Suppressor macrophage treated with lipopolysaccharide for 1 hour (primary cell): Measurements from ENCODE around the gene PODXL2.
A peak's percentile ranks its signal among the peaks of the same experiment; 100 is the strongest.
"Not testable (repeated sequence)": the region's sequence is repeated elsewhere in the genome, so short reads cannot be mapped to it uniquely, and the experiment has no call there.

Source experiments
- DNase-seq, 3 donors: peaks; one replicate each; pipeline ENCODE4 v3.0.0-alpha.2; 2020 to 2022

Gene PODXL2

GRCh38 chr3:127692501-127693335, 63.7 kb downstream of the PODXL2 start:
- DNase-seq = no peak

GRCh38 chr3:127693336-127693843, 64.4 kb downstream of the PODXL2 start:
- no peak for DNase-seq

GRCh38 chr3:127694467-127695215, 65.7 kb downstream of the PODXL2 start:
- DNase-seq = peak; percentile 28 to 48 (median 39)

- DNase-seq = peak; percentile 59 to 61 (median 61)
Observed at GRCh38 chr3:127697551-127698240, 68.7 kb downstream of the PODXL2 start.

- no peak for DNase-seq
Observed at GRCh38 chr3:127698286-127698685, 69.3 kb downstream of the PODXL2 start.

- no peak for DNase-seq
Observed at GRCh38 chr3:127698691-127699415, 69.9 kb downstream of the PODXL2 start.

- no peak for DNase-seq
Observed at GRCh38 chr3:127699416-127700300, 70.7 kb downstream of the PODXL2 start.

- no peak for DNase-seq
Observed at GRCh38 chr3:127700406-127700805, 71.4 kb downstream of the PODXL2 start.

GRCh38 chr3:127701280-127701911, 72.4 kb downstream of the PODXL2 start:
- no peak for DNase-seq

- DNase-seq = no peak
Observed at GRCh38 chr3:127702151-127702578, 73.2 kb downstream of the PODXL2 start.

GRCh38 chr3:127704840-127705239, 75.9 kb downstream of the PODXL2 start:
- DNase-seq = not testable (repeated sequence)

GRCh38 chr3:127706312-127706711, 77.3 kb downstream of the PODXL2 start:
- no peak for DNase-seq

- DNase-seq = no peak
Observed at GRCh38 chr3:127706785-127707351, 77.9 kb downstream of the PODXL2 start.

- no peak for DNase-seq
Observed at GRCh38 chr3:127707851-127708411, 78.9 kb downstream of the PODXL2 start.

- DNase-seq = no peak
Observed at GRCh38 chr3:127708837-127709236, 79.9 kb downstream of the PODXL2 start.

GRCh38 chr3:127709320-127710060, 80.5 kb downstream of the PODXL2 start:
- DNase-seq = no peak

- no peak for DNase-seq
Observed at GRCh38 chr3:127710155-127710941, 81.4 kb downstream of the PODXL2 start.

- no peak for DNase-seq
Observed at GRCh38 chr3:127711021-127711695, 82.2 kb downstream of the PODXL2 start.
